K562 (cell line): ENCODE results near the gene ZNF48. TPM values are rescaled to one million over a fixed set of nuclear protein-coding genes. Genes with fewer than 3 reads are reported as not detected.

ENCODE experiments used
- ATF7 ChIP-seq: fragments of 450-650 bp; IDR thresholded peaks from 2 replicates; pipeline ENCODE4 v1.7.1; 2014; ENCODE audit warnings: mild to moderate bottlenecking, moderate library complexity
- CXXC5 ChIP-seq: fragments of 250-450 bp; sonication (Bioruptor Pico); IDR thresholded peaks from 2 replicates; pipeline ENCODE4 v1.8.0; 2022; ENCODE audit warnings: inconsistent platforms, mild to moderate bottlenecking, moderate library complexity
- DPF2 ChIP-seq: fragments of 450-650 bp; IDR thresholded peaks from 2 replicates; pipeline ENCODE4 v1.6.1; 2016
- FOXJ2 ChIP-seq: fragments of 200-800 bp; sonication (Bioruptor generic); IDR thresholded peaks from 2 replicates; pipeline ENCODE4 v1.6.1; 2016; ENCODE audit warnings: missing genetic modification characterization, missing compliant biosample characterization
- HDAC2 ChIP-seq: fragments of 450-650 bp; IDR thresholded peaks from 2 replicates; pipeline ENCODE4 v1.6.1; 2016; ENCODE audit warnings: mild to moderate bottlenecking
- NFXL1 ChIP-seq: fragments of 450-650 bp; formaldehyde crosslinking; IDR thresholded peaks from 2 replicates; pipeline ENCODE4 v1.4.0; 2021; ENCODE audit warnings: mild to moderate bottlenecking
- THRAP3 ChIP-seq: fragments of 450-650 bp; IDR thresholded peaks from 2 replicates; pipeline ENCODE4 v1.6.1; 2016; ENCODE audit warnings: mild to moderate bottlenecking, inconsistent platforms, borderline replicate concordance
- ZNF184 ChIP-seq: sonication (generic); formaldehyde crosslinking; IDR thresholded peaks from 2 replicates; pipeline ENCODE4 v1.5.0; 2020; ENCODE audit warnings: missing genetic modification reagents
- ZNF274 ChIP-seq: IDR thresholded peaks from 2 replicates; pipeline ENCODE4 v1.6.1; 2011; ENCODE audit warnings: low read depth, mild to moderate bottlenecking, low read length, moderate library complexity, borderline replicate concordance
- ZNF354B ChIP-seq: fragments of 250-450 bp; sonication (Bioruptor Pico); IDR thresholded peaks from 2 replicates; pipeline ENCODE4 v1.4.0; 2020
- ZNF41 ChIP-seq: fragments of 250-450 bp; sonication (Bioruptor Pico); conservative IDR thresholded peaks from 2 replicates; pipeline ENCODE4 v1.4.0; 2020; ENCODE audit warnings: mild to moderate bottlenecking
- ZNF551 ChIP-seq: fragments of 250-450 bp; sonication (Bioruptor Pico); IDR thresholded peaks from 2 replicates; pipeline ENCODE4 v1.5.0; 2021; ENCODE audit warnings: mild to moderate bottlenecking, moderate library complexity
- polyA plus RNA-seq, 8 experiments: library from polyadenylated mRNA; depleted of rRNA in 4 of 8; stranded (reverse) in 5 of 8; unstranded in 3 of 8; fragments of >200 nt; fragmentation: Nextera tagmentation in 2 of 8; fragmentation: Illumina TruSeq in 1 of 8; extraction: Ambion mirVana in 2 of 8; extraction: Trizol in 1 of 8; gene quantifications; 2 replicates each; pipeline versions ENCODE4 v1.2.1 to v1.2.3, GENCODE V29; 2011 to 2014; ENCODE audit warnings: inconsistent platforms in 1 of 8, missing spikeins in 1 of 8
- total RNA-seq, 7 experiments: library from RNA; depleted of rRNA in 6 of 7; stranded (reverse); fragments of >200 nt in 6 of 7; fragmentation: Illumina TruSeq in 2 of 7; extraction: Trizol in 2 of 7; gene quantifications; 2 replicates each; pipeline versions ENCODE4 v1.2.1 to v1.2.3, GENCODE V29; 2011 to 2021; ENCODE audit warnings: low replicate concordance in 1 of 7
- TF ChIP-seq, protein P1 (sequence below): fragments of 250-450 bp; sonication (Bioruptor Pico); IDR thresholded peaks from 2 replicates; pipeline ENCODE4 v1.8.0; 2022; ENCODE audit warnings: inconsistent platforms, mild to moderate bottlenecking, moderate library complexity, borderline replicate concordance
- TF ChIP-seq, protein P2 (sequence below): fragments of 450-650 bp; formaldehyde crosslinking; conservative IDR thresholded peaks from 2 replicates; pipeline ENCODE4 v1.4.0; 2022; ENCODE audit warnings: mild to moderate bottlenecking, missing genetic modification characterization
- TF ChIP-seq, protein P3 (sequence below): fragments of 450-650 bp; IDR thresholded peaks from 2 replicates; pipeline ENCODE4 v1.6.1; 2018; ENCODE audit warnings: mild to moderate bottlenecking, low read depth; ENCODE audit not compliant: partially characterized antibody
- TF ChIP-seq, protein P4 (sequence below): fragments of 450-650 bp; formaldehyde crosslinking; IDR thresholded peaks from 2 replicates; pipeline ENCODE4 v1.4.0; 2020; ENCODE audit warnings: mild to moderate bottlenecking, moderate library complexity
- TF ChIP-seq, protein P5 (sequence below): fragments of 150-350 bp; IDR thresholded peaks from 2 replicates; pipeline ENCODE4 v1.6.1; 2014; ENCODE audit warnings: low read depth, mild to moderate bottlenecking, low read length, borderline replicate concordance

Gene ZNF48
- total and polyA plus RNA-seq, 9 of the 15 experiments (the other 6 are each of a cell fraction or from before 2014, with no cell fraction given) = 0.38 to 11.6 (median 4.7) TPM

DNA sequence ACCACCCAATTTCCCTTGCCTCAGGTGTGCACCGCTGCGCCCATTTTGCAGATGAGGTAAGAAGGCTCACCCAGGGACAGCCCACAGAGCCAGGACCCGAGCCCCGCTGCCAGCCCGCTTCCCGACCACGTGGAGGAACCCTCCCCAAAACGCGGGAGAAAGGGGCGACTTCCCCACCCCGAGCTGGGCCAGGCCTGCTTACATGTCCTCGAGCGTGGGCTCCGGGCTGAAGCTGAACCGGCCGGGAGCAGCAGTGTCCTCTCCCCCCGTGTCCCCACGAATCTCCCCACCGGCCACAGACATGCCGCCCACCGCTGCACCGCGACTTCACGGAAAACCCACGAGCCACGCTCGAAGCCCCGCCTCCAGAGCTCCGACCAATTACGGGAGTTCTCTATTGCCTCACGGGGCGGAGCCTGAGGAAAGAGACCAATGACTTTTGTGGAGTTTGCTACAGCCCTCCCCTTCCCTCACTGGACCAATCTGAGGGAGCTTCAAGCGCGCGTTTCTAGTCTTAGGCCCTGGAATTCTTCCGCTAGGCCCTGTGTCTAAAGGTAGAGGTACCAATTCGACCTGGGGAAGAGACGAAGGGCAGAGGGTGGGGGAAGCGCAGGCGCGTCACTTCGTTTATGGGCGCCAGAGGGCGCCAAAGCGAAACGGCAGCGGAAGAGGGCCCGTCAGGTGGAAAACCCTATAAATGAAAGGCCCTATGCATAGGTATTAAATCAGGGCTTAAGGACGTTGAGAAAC is 34.6 kb downstream of the ZNF48 start, which contains the start of gene DCTPP1 (continued):
- TF ChIP-seq, protein P1, sequence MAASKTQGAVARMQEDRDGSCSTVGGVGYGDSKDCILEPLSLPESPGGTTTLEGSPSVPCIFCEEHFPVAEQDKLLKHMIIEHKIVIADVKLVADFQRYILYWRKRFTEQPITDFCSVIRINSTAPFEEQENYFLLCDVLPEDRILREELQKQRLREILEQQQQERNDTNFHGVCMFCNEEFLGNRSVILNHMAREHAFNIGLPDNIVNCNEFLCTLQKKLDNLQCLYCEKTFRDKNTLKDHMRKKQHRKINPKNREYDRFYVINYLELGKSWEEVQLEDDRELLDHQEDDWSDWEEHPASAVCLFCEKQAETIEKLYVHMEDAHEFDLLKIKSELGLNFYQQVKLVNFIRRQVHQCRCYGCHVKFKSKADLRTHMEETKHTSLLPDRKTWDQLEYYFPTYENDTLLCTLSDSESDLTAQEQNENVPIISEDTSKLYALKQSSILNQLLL (CRISPR knock-in tag) = no peak
- TF ChIP-seq, protein P2, sequence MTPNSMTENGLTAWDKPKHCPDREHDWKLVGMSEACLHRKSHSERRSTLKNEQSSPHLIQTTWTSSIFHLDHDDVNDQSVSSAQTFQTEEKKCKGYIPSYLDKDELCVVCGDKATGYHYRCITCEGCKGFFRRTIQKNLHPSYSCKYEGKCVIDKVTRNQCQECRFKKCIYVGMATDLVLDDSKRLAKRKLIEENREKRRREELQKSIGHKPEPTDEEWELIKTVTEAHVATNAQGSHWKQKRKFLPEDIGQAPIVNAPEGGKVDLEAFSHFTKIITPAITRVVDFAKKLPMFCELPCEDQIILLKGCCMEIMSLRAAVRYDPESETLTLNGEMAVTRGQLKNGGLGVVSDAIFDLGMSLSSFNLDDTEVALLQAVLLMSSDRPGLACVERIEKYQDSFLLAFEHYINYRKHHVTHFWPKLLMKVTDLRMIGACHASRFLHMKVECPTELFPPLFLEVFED = no peak
- TF ChIP-seq ZNF551 (CRISPR knock-in tag) (no peak), HDAC2 (peak; percentile 40; the same call in 1 of the 2 replicates), THRAP3 (no peak), ZNF274 (no peak), FOXJ2 (tag) (no peak), DPF2 (0 out of 2 replicates have a peak, but pooled peaks have one; percentile 3), ZNF41 (no peak), ZNF354B (CRISPR knock-in tag) (no peak), NFXL1 (CRISPR knock-in tag) (no peak), ATF7 (peak; percentile 94), CXXC5 (CRISPR knock-in tag) (peak; percentile 64), ZNF184 (CRISPR knock-in tag) (no peak)
- TF ChIP-seq, protein P3, sequence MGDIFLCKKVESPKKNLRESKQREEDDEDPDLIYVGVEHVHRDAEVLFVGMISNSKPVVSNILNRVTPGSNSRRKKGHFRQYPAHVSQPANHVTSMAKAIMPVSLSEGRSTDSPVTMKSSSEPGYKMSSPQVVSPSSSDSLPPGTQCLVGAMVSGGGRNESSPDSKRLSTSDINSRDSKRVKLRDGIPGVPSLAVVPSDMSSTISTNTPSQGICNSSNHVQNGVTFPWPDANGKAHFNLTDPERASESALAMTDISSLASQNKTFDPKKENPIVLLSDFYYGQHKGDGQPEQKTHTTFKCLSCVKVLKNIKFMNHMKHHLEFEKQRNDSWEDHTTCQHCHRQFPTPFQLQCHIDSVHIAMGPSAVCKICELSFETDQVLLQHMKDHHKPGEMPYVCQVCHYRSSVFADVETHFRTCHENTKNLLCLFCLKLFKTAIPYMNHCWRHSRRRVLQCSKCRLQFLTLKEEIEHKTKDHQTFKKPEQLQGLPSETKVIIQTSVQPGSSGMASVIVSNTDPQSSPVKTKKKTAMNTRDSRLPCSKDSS = no peak
- TF ChIP-seq, protein P4, sequence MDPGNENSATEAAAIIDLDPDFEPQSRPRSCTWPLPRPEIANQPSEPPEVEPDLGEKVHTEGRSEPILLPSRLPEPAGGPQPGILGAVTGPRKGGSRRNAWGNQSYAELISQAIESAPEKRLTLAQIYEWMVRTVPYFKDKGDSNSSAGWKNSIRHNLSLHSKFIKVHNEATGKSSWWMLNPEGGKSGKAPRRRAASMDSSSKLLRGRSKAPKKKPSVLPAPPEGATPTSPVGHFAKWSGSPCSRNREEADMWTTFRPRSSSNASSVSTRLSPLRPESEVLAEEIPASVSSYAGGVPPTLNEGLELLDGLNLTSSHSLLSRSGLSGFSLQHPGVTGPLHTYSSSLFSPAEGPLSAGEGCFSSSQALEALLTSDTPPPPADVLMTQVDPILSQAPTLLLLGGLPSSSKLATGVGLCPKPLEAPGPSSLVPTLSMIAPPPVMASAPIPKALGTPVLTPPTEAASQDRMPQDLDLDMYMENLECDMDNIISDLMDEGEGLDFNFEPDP = no peak
- TF ChIP-seq, protein P5, sequence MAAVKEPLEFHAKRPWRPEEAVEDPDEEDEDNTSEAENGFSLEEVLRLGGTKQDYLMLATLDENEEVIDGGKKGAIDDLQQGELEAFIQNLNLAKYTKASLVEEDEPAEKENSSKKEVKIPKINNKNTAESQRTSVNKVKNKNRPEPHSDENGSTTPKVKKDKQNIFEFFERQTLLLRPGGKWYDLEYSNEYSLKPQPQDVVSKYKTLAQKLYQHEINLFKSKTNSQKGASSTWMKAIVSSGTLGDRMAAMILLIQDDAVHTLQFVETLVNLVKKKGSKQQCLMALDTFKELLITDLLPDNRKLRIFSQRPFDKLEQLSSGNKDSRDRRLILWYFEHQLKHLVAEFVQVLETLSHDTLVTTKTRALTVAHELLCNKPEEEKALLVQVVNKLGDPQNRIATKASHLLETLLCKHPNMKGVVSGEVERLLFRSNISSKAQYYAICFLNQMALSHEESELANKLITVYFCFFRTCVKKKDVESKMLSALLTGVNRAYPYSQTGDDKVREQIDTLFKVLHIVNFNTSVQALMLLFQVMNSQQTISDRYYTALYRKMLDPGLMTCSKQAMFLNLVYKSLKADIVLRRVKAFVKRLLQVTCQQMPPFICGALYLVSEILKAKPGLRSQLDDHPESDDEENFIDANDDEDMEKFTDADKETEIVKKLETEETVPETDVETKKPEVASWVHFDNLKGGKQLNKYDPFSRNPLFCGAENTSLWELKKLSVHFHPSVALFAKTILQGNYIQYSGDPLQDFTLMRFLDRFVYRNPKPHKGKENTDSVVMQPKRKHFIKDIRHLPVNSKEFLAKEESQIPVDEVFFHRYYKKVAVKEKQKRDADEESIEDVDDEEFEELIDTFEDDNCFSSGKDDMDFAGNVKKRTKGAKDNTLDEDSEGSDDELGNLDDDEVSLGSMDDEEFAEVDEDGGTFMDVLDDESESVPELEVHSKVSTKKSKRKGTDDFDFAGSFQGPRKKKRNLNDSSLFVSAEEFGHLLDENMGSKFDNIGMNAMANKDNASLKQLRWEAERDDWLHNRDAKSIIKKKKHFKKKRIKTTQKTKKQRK = no peak
